ENCODE data around the gene MEP1B.
"Not testable (repeated sequence)": the region's sequence is repeated elsewhere in the genome, so short reads cannot be mapped to it uniquely, and the experiment has no call there.

The MEP1B gene

GRCh38 chr18:32189790-32190189, at the start of gene MEP1B:
TSS of gene MEP1B (plus strand) at chr18:32190039. CDS start at chr18:32190071, 32 bp downstream.
- no peak for DNase-seq

DNA sequence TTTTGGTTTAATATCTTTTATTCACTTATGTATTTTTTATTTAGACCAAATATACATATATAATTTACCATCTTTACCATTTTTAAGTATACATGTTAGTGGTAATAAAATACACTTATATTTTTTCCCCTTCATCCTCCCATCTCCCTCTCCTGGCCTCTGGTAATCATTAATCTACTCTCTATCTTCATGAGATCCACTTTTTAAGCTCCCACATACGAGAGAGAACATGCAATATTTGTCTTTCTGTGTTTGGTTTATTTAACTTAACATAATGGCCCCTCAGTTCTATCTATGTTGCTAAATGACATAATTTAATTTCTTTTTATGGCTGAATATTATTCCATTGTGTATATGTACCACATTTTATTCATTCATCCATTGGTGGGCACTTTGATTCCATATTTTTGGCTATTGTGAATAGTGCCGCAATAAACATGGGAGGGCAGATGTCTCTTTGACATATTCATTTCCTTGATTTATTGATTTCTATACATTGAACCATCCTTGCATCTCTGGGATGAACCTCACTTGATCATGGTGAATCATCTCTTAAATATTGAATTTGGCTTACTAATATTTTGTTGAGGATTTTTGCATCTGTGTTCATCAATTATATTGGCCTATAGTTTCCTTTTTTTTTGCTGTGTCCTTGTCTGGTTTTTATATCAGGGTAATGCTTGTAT, 41.5 kb upstream of the MEP1B start:
- DNase-seq, result no peak

DNA sequence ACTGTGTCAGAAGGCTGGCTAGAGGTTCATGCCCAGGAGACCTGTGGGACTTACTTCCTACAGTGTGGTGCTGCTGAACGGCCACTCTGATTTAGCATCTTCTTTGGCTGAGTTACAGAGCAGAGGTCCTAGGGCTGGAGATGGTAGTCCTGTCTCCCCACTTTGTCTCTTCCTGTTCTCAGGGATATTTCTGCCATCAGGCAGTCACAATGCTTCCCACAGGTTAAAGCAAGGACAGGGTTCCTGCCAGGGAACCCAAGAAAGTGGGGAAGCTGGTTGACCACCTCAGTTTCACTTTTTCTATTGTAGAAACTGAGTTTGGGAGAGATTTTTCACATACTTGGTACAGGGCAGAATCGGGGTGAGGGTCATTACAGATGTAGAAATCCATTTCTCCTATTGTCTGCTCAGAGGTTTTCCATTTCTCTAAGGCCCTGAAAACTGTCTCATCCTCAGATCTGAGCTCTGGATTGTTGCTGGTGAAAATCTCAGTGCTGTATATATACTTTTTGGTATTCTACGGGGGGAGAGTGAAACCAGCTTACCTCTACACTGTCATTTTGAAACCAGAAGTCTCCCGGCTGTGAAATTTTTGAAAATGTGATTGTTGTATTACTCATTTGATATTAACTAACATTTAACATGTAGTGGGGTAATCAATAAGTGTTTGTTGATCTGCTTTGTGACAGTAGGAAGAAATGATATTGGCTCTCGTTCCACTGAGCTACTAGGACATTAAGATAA, 37.0 kb upstream of the MEP1B start:
- peak; percentile 58 for DNase-seq

GRCh38 chr18:32156855-32157254, 33.0 kb upstream of the MEP1B start:
- no peak for DNase-seq

GRCh38 chr18:32157580-32157979, 32.3 kb upstream of the MEP1B start:
- no peak for DNase-seq

GRCh38 chr18:32158108-32158624, 31.7 kb upstream of the MEP1B start:
- DNase-seq, result peak; percentile 81

DNA sequence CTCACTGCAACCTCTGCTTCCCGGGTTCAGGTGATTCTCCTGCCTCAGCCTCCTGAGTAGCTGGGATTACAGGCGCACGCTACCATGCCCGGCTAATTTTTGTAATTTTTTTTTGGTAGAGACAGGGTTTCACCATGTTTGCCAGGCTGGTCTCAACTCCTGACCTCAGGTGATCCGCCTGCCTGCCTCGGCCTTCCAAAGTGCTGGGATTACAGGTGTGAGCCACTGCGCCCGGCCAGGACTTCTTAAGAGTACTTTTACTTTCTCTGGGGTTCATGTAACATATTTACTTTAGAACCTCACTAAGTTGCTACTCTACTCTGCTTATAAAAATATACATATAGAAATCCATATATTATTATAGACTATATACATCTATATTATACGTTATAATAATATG, 31.2 kb upstream of the MEP1B start:
- DNase-seq, result not testable (repeated sequence)

DNA sequence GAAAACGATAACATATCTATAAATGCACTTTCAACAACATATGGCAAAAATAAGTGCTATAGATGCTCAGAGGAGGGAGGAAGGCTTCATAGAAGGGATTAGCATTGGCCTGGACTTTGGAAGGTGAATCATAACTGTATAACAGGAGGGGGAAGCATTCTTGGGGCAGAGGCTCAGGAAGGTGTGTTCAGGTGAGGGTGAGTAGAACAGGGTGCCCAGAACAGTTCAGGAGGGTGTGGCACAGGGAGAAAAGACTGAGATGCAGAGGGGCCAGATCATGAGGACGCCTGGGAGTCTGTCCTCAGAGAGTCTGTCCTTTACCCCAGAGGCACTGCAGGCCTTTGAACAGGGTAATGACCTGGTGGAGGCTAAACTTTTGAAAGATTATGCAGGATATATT, 29.3 kb upstream of the MEP1B start:
- no peak for DNase-seq

DNA sequence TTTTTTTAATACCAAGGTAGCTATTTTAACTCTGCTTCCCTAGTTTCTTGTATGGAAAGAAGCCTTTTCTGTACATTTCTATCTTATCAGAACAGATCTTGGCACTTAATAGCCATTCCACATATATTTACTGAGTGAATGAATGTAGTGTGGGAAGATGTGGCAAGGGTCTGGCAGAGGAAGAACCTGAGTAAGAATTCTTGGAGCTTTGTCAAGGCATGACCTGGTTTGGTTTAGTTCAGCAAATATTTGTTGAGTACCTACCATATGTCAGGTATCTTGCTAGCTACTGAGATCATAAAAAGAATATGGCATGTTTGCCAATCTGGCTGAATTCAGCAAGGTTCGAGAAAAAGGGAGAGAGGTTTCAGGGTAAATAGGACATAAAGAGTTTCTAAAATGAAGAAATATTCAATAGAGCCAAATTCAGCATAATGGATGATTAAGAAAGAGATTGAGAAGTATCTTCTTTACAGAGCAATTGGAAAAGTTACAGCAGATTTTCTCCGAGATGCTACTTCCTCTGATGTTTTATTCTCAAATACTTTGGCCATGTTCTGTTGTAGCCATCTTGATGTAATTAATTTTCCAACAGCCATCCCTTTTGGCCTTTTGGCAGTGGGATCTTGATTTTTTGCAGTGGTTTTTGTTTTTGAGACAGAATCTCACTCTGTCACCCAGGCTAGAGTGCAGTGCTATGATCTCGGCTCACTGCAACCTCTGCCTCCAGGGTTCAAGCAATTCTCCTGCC, 21.7 kb upstream of the MEP1B start:
- no peak for DNase-seq

DNA sequence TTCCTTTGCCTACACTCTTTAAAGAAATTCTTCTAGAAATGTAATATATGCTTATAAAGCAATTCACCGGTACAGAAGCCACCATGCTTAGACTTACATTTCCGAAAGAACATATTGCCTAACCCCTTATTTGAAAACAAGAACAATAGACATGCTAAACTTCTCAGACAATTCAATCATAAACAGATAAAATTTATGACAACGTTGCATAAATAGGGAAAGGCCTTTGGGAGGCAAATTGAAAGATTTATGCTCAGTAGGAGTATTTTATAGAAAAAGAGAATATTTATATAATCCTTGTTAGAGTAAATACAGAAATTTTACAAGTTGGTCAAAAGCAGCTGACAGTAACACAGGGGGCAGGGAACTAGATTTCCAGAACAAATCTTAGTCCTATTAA, 16.2 kb upstream of the MEP1B start:
- no peak for DNase-seq

GRCh38 chr18:32174719-32175118, 15.1 kb upstream of the MEP1B start:
- DNase-seq, result no peak

DNA sequence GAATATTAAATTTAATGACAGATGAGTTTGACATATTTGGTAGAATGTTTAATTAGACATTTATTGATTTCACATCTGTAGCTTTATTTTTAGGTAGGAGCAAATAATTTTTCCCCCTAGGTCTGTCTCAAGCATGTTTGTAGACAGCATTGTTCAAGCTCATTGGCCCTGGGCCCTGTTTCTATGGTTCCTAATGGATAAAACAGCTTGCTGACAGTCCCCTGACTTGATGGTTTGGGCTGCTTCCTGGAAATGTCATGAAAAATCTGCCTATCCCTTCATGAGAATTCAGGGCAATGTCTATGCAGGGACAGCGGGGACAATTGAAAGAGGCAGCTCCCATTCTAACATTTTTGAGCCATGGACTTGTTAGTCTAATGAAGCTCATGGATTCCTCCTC, 14.6 kb upstream of the MEP1B start:
- DNase-seq, result no peak

- DNase-seq, result not testable (repeated sequence)
Observed at GRCh38 chr18:32176745-32177144, 13.1 kb upstream of the MEP1B start.

DNA sequence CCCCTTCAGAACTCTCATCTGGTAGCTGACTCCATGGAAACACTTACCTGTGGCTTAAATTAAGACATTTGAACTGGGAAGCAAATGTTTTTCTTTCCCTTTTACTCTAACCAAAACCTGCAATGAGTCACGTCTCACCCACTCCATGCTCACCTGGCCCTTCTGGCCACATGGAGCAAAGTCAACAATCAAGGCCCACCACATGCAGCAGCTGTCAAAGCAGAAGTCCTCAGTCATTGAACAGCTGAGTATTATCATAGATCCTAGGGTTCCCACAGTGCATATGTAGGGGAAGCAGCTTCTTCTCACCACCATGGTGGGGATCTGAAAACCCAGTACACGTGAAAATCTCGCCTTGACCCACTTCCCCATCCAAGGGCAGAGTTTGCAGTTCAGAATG, 12.3 kb upstream of the MEP1B start:
- no peak for DNase-seq

DNA sequence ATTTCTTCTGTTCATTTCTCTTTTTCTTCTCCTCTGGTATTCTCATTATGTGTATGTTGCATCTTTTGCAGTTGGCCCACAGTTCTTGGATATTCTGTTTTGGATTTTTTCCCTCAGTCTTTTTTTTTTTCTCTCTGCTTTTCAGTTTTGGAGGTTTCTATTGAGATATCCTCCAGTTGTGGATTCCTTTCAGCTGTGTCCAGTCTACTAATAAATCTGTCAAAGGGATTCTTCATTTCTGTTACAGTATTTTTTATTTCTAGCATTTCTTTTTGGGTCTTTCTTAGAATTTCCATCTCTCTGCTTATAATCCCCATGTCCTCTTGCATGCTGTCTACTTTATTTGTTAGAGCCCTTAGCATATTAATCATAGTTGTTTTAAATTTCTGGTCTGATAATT, 6.3 kb upstream of the MEP1B start:
- no peak for DNase-seq

- DNase-seq, result no peak
Observed at GRCh38 chr18:32190209-32190608, 370 bp downstream of the MEP1B start.

GRCh38 chr18:32195881-32196815, 6.3 kb downstream of the MEP1B start:
- DNase-seq, result no peak

DNA sequence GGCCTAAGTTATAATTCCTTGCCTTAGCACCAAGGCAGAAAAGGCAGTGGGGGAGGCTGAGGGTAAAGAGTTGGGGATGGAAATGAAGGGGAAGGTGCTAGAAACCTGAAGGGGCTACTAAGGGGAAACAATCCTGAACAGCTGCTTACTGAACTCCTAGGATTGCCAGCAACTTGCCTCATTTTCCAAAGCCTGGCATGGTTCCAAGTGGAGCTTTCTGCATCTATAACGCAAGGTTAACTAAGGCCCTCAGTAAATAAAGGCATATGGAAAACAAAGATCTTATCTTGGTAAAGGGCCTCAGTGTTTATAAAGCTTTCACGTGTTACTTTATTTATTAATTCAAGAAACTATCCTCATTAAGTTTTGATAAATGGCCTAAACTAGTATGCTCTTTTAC, 10.9 kb downstream of the MEP1B start:
- DNase-seq, result no peak

- DNase-seq, result no peak
Observed at GRCh38 chr18:32201948-32202672, 12.3 kb downstream of the MEP1B start.

- no peak for DNase-seq
Observed at GRCh38 chr18:32208023-32208422, 18.2 kb downstream of the MEP1B start.

DNA sequence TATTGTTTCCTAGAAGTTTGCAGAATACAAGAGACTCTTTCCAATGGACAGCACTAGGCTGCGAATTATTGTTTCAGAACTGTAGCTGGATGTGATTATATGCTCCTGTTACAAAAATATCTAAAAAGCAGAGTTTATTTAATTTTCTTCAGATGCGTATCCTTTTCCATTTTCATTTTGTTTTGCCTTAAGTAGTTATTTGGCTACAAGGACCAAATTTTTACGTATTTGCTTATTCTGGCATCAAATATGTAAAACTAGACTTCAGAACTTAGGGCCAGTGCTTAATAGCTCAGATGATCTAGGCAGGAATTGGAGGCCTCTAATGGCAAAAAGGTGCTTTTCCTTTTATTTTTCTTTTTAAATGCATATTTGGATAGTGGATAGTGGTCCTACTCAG, 18.7 kb downstream of the MEP1B start:
- no peak for DNase-seq

Measured in activated CD4-positive, alpha-beta T cell treated with anti-CD3 and anti-CD28 coated beads, Interleukin-10, Interleukin-2, amounts not matched to agents 100 ng/mL and 50 ng/mL, durations not matched to agents 16 hours and 8 hours (primary cell).